Activated CD4-positive, alpha-beta memory T cell treated with anti-CD3 and anti-CD28 coated beads for 36 hours (primary cell): ENCODE data around the gene HLA-DRA. TPM values are rescaled to one million over a fixed set of nuclear protein-coding genes. Genes with fewer than 3 reads are reported as not detected.

ENCODE experiments used
- CTCF ChIA-PET: fragments of 350-600 bp; sonication (Branson Sonifier 250); formaldehyde crosslinking; loops from one replicate; lab custom pipeline; 2021; ENCODE audit warnings: antibody characterized with exemption, inconsistent platforms; lab: Charles Lee
- POLR2A ChIA-PET: fragments of 350-600 bp; sonication (Branson Sonifier 250); formaldehyde crosslinking; loops from one replicate; lab custom pipeline; 2021; ENCODE audit warnings: antibody characterized with exemption; lab: Charles Lee
- DNase-seq: peaks from one replicate; pipeline ENCODE4 v3.0.0-alpha.2; 2020
- H3K27ac Mint-ChIP-seq: one replicate; pipeline ENCODE4 v1.8.0; 2021; ENCODE audit warnings: mixed read lengths
- H3K27me3 Mint-ChIP-seq: one replicate; pipeline ENCODE4 v1.8.0; 2021; ENCODE audit warnings: mixed read lengths
- H3K36me3 Mint-ChIP-seq: one replicate; pipeline ENCODE4 v1.8.0; 2021; ENCODE audit warnings: mixed read lengths
- H3K4me1 Mint-ChIP-seq: one replicate; pipeline ENCODE4 v1.8.0; 2021; ENCODE audit warnings: low read depth, mixed read lengths
- H3K4me3 Mint-ChIP-seq: one replicate; pipeline ENCODE4 v1.8.0; 2021; ENCODE audit warnings: mild to moderate bottlenecking, mixed read lengths
- H3K9me3 Mint-ChIP-seq: one replicate; pipeline ENCODE4 v1.8.0; 2021; ENCODE audit warnings: mixed read lengths
- intact Hi-C: fragments of 100-400 bp; cut with micrococcal nuclease; formaldehyde crosslinking; loops from one replicate; pipeline ENCODE4 v1.15.1; 2023
- total RNA-seq, 2 experiments: library from RNA; stranded (reverse); gene quantifications; one replicate each; pipeline ENCODE4 v1.2.3, GENCODE V29; 2021

HLA-DRA gene
- 1 to 10 TPM; 5.6 to 6.0 TPM for total RNA-seq

- POLR2A ChIA-PET: no interaction called here
- Mint-ChIP-seq H3K4me3 (peak within 1 kb of the TSS; percentile 37), H3K27ac (no peak within 1 kb of the TSS), H3K9me3 (no peaks in the 10 kb centered on the region), H3K4me1 (peaks cover 7% of the 10 kb centered on the region), H3K27me3 (peaks cover 20% of the 10 kb centered on the region), H3K36me3 (no peaks in the 10 kb centered on the region)
- intact Hi-C loops: no loop called here
- DNase-seq: no peak
- CTCF ChIA-PET: interaction anchor here (0.8 to 1.7 kb wide), 8 partner anchors 26 to 428 kb away, joined by 3 to 9 read pairs (median 4); no protein-coding TSS in a partner anchor
Measured at GRCh38 chr6:32439602-32440214, at the start of gene HLA-DRA. HLA-DRA (plus strand) TSS chr6:32439887; CDS start chr6:32439951, 64 bp downstream.

- DNase-seq: no peak
- ChIA-PET POLR2A (no interaction called here), CTCF (no interaction called here)
- no peaks in the 10 kb centered on the region for H3K4me1 Mint-ChIP-seq
- H3K27me3 Mint-ChIP-seq: peaks cover 30% of the 10 kb centered on the region
- H3K9me3 Mint-ChIP-seq: no peaks in the 10 kb centered on the region
- H3K36me3 Mint-ChIP-seq: no peaks in the 10 kb centered on the region
- intact Hi-C loops: loop anchor here (10.0 kb wide), 1 partner anchor 137 kb away; no protein-coding TSS in a partner anchor
- H3K27ac Mint-ChIP-seq: no peak overlapping the region
- H3K4me3 Mint-ChIP-seq: no peak overlapping the region
Measured at GRCh38 chr6:32391505-32391904, 48.2 kb upstream of the HLA-DRA start.

- Mint-ChIP-seq H3K9me3 (no peaks in the 10 kb centered on the region), H3K27ac (no peak overlapping the region), H3K4me1 (peaks cover 6% of the 10 kb centered on the region), H3K27me3 (peaks cover 19% of the 10 kb centered on the region), H3K36me3 (no peaks in the 10 kb centered on the region), H3K4me3 (no peak overlapping the region)
- CTCF ChIA-PET: interaction anchor here (1.1 kb wide), 1 partner anchor 20 kb away, joined by 3 read pairs; no protein-coding TSS in a partner anchor
- POLR2A ChIA-PET: no interaction called here
- intact Hi-C loops: loop anchor here (10.0 kb wide), 1 partner anchor 139 kb away; no protein-coding TSS in a partner anchor
- DNase-seq: no peak
Measured at GRCh38 chr6:32393665-32394420, 45.8 kb upstream of the HLA-DRA start.

GRCh38 chr6:32396028-32396427, 43.7 kb upstream of the HLA-DRA start:
- peaks cover 6% of the 10 kb centered on the region for H3K4me1 Mint-ChIP-seq
- peaks cover 18% of the 10 kb centered on the region for H3K27me3 Mint-ChIP-seq
- no peak overlapping the region for H3K27ac Mint-ChIP-seq
- no peak for DNase-seq
- intact Hi-C loops: loop anchor here (10.0 kb wide), 1 partner anchor 141 kb away; no protein-coding TSS in a partner anchor
- H3K36me3 Mint-ChIP-seq: no peaks in the 10 kb centered on the region
- no peaks in the 10 kb centered on the region for H3K9me3 Mint-ChIP-seq
- POLR2A ChIA-PET: no interaction called here
- H3K4me3 Mint-ChIP-seq: no peak overlapping the region
- CTCF ChIA-PET: interaction anchor here (1.3 kb wide), 1 partner anchor 8 kb away, joined by 4 read pairs; no protein-coding TSS in a partner anchor

GRCh38 chr6:32397252-32397920, 42.3 kb upstream of the HLA-DRA start:
- H3K36me3 Mint-ChIP-seq: no peaks in the 10 kb centered on the region
- peak overlapping the region; percentile 74 for H3K27ac Mint-ChIP-seq
- peaks cover 21% of the 10 kb centered on the region for H3K27me3 Mint-ChIP-seq
- POLR2A ChIA-PET: no interaction called here
- H3K4me1 Mint-ChIP-seq: peaks cover 6% of the 10 kb centered on the region
- intact Hi-C loops: loop anchor here (10.0 kb wide), 1 partner anchor 143 kb away; no protein-coding TSS in a partner anchor
- peak; percentile 24 for DNase-seq
- CTCF ChIA-PET: interaction anchor here (1.3 to 2.4 kb wide), 2 partner anchors 10 to 17 kb away, joined by 4 to 11 read pairs; no protein-coding TSS in a partner anchor
- H3K9me3 Mint-ChIP-seq: no peaks in the 10 kb centered on the region
- H3K4me3 Mint-ChIP-seq: no peak overlapping the region

GRCh38 chr6:32401284-32401963, 38.3 kb upstream of the HLA-DRA start:
- POLR2A ChIA-PET: no interaction called here
- no peaks in the 10 kb centered on the region for H3K36me3 Mint-ChIP-seq

GRCh38 chr6:32402812-32403211, 36.9 kb upstream of the HLA-DRA start:
- no peaks in the 10 kb centered on the region for H3K4me1 Mint-ChIP-seq
- no peaks in the 10 kb centered on the region for H3K9me3 Mint-ChIP-seq
- intact Hi-C loops: no loop called here
- ChIA-PET CTCF (interaction anchor here (4.5 kb wide), 1 partner anchor 11 kb away, joined by 15 read pairs; no protein-coding TSS in a partner anchor), POLR2A (no interaction called here)
- no peaks in the 10 kb centered on the region for H3K36me3 Mint-ChIP-seq
- H3K4me3 Mint-ChIP-seq: no peak overlapping the region
- H3K27ac Mint-ChIP-seq: no peak overlapping the region
- H3K27me3 Mint-ChIP-seq: peaks cover 33% of the 10 kb centered on the region
- no peak for DNase-seq

More at GRCh38 chr6:32401284-32401963, 38.3 kb upstream of the HLA-DRA start:
- Mint-ChIP-seq H3K27ac (no peak overlapping the region), H3K4me1 (peaks cover 6% of the 10 kb centered on the region), H3K4me3 (no peak overlapping the region), H3K27me3 (peaks cover 29% of the 10 kb centered on the region), H3K9me3 (no peaks in the 10 kb centered on the region)
- CTCF ChIA-PET: interaction anchor here (0.6 to 4.5 kb wide), 6 partner anchors 10 to 552 kb away, joined by 3 to 15 read pairs (median 3); partner anchors contain the start of gene HLA-DMA
- intact Hi-C loops: no loop called here
- no peak for DNase-seq

DNA sequence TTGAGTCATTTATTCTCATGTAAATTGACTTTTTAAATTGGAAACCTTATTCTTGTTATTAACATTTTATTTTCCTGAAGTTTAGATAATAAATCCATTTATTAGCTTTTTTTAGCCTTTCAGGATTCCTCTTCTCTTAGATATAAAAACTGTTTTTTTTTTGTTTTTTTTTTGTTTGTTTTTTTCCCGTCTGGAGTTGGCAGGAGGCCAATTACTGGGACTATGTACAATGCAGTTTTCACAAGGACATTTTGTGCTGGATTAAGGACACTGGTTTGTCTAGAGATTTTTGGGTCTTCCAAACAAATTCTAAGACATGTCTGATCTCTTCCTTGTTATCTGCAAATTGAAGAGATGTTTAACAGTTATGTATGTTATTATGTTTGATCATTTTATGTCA, 34.0 kb upstream of the HLA-DRA start:
- ChIA-PET POLR2A (no interaction called here), CTCF (interaction anchor here (1.1 to 2.2 kb wide), 2 partner anchors 160 to 295 kb away, joined by 6 read pairs; no protein-coding TSS in a partner anchor)
- no peaks in the 10 kb centered on the region for H3K36me3 Mint-ChIP-seq
- H3K4me3 Mint-ChIP-seq: no peak overlapping the region
- H3K4me1 Mint-ChIP-seq: no peaks in the 10 kb centered on the region
- H3K9me3 Mint-ChIP-seq: no peaks in the 10 kb centered on the region
- intact Hi-C loops: no loop called here
- H3K27me3 Mint-ChIP-seq: peaks cover 27% of the 10 kb centered on the region
- no peak for DNase-seq
- no peak overlapping the region for H3K27ac Mint-ChIP-seq

DNA sequence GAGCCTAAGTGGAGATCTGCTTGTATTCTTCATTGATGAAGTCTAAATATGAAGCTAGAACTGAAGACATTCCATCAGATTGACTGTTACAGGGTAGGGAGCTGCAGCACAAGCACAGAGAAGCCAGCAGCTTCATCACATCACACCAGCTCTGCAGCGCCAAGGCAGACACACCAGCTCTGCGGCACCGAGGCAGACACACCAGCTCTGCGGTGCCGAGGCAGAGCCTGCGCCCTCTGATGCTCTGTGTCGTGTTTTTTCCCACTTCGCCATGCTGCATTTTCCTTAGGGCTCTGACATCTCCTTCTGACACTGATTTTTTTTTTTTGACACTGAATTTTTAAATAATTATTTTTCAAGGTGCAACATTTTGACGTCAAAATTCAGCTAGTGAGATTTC, 33.5 kb upstream of the HLA-DRA start:
- no peaks in the 10 kb centered on the region for H3K4me1 Mint-ChIP-seq
- H3K27me3 Mint-ChIP-seq: peaks cover 31% of the 10 kb centered on the region
- POLR2A ChIA-PET: no interaction called here
- H3K27ac Mint-ChIP-seq: no peak overlapping the region
- H3K36me3 Mint-ChIP-seq: no peaks in the 10 kb centered on the region
- H3K9me3 Mint-ChIP-seq: no peaks in the 10 kb centered on the region
- CTCF ChIA-PET: interaction anchor here (0.7 to 2.2 kb wide), 4 partner anchors 9 to 380 kb away, joined by 3 to 6 read pairs (median 4); no protein-coding TSS in a partner anchor
- intact Hi-C loops: no loop called here
- H3K4me3 Mint-ChIP-seq: no peak overlapping the region
- no peak for DNase-seq

- intact Hi-C loops: no loop called here
- Mint-ChIP-seq H3K4me1 (no peaks in the 10 kb centered on the region), H3K9me3 (no peaks in the 10 kb centered on the region), H3K4me3 (no peak within 1 kb of the TSS), H3K36me3 (no peaks in the 10 kb centered on the region), H3K27me3 (peaks cover 32% of the 10 kb centered on the region), H3K27ac (no peak within 1 kb of the TSS)
- DNase-seq: no peak
- ChIA-PET POLR2A (no interaction called here), CTCF (interaction anchor here (0.9 to 2.2 kb wide), 3 partner anchors 161 to 379 kb away, joined by 3 to 6 read pairs (median 6); no protein-coding TSS in a partner anchor)
Measured at GRCh38 chr6:32406857-32407256, 32.8 kb upstream of the HLA-DRA start, which contains the start of gene BTNL2. BTNL2 (minus strand) TSS chr6:32407181; CDS start chr6:32407123, 58 bp downstream.

DNA sequence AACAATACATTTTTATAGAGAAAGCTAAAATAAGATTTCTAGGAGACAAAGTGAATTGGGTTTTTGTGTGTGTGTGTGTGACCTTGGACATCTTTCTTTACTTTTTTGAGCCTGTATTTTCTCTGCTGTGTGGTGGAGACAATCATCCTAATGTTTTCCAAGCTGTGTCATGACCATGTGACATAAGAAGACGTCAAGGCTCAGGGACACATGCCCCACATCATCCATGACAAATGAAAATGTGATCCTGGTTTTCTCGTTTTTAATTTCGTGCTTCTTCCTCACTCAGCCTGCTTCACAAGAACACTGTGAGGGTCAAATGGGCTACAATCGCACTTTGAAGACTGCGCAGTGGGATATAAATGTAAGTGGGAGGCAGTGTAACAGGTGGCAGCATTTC, 28.8 kb upstream of the HLA-DRA start:
- POLR2A ChIA-PET: no interaction called here
- Mint-ChIP-seq H3K9me3 (no peaks in the 10 kb centered on the region), H3K4me3 (no peak overlapping the region), H3K27ac (no peak overlapping the region), H3K4me1 (peaks cover 10% of the 10 kb centered on the region), H3K36me3 (no peaks in the 10 kb centered on the region), H3K27me3 (peaks cover 42% of the 10 kb centered on the region)
- intact Hi-C loops: loop anchor here (5.0 kb wide), 1 partner anchor 169 kb away; no protein-coding TSS in a partner anchor
- DNase-seq: no peak
- CTCF ChIA-PET: interaction anchor here (0.7 to 8.9 kb wide), 5 partner anchors 9 to 376 kb away, joined by 3 to 112 read pairs (median 3); no protein-coding TSS in a partner anchor
